DND-41 (cell line): ENCODE measurements around the gene KLF5.

Source experiments
- ATAC-seq: fragments of 200-7000 bp; cut with Tn5 transposase; 3 replicates; pipeline ENCODE4 v1.9.1; 2021; ENCODE audit warnings: low read depth; ENCODE audit not compliant: insufficient read depth
- DNase-seq: peaks from one replicate; pipeline ENCODE4 v3.0.0-alpha.2; 2020
- H2AFZ ChIP-seq: 2 replicates; pipeline ENCODE4 v1.6.0; 2012; ENCODE audit warnings: low read depth, low read length
- H3K27ac ChIP-seq: 2 replicates; pipeline ENCODE4 v1.5.1; 2012; ENCODE audit warnings: low read length, inconsistent platforms
- H3K27me3 ChIP-seq: fragments of 200-600 bp; sonication (generic); 2 replicates; pipeline ENCODE4 v1.6.0; 2012; ENCODE audit warnings: low read length, mild to moderate bottlenecking, inconsistent platforms; ENCODE audit not compliant: insufficient read depth, poor library complexity
- H3K36me3 ChIP-seq: 2 replicates; pipeline ENCODE4 v1.5.1; 2012; ENCODE audit warnings: low read length, inconsistent platforms; ENCODE audit not compliant: insufficient read depth
- H3K4me1 ChIP-seq: 2 replicates; pipeline ENCODE4 v1.5.1; 2012; ENCODE audit warnings: mild to moderate bottlenecking, low read length; ENCODE audit not compliant: insufficient read depth
- H3K4me2 ChIP-seq: 2 replicates; pipeline ENCODE4 v1.6.0; 2012; ENCODE audit warnings: mild to moderate bottlenecking, moderate library complexity, low read length, inconsistent platforms; ENCODE audit not compliant: insufficient read depth
- H3K4me3 ChIP-seq, 2 experiments: fragments of 200-600 bp in 1 of 2; shearing (Covaris generic) in 1 of 2; 2 replicates each; pipeline ENCODE4 v1.5.1; 2012 to 2016; ENCODE audit warnings: inconsistent platforms in 2 of 2, low read length in 2 of 2, mild to moderate bottlenecking in 2 of 2, low read depth in 1 of 2, moderate library complexity in 1 of 2
- H3K79me2 ChIP-seq: 2 replicates; pipeline ENCODE4 v1.6.0; 2012; ENCODE audit warnings: low read length, inconsistent platforms; ENCODE audit not compliant: insufficient read depth
- H3K9ac ChIP-seq: 2 replicates; pipeline ENCODE4 v1.6.0; 2012; ENCODE audit warnings: low read depth, mild to moderate bottlenecking, inconsistent platforms, low read length, moderate library complexity
- H3K9me3 ChIP-seq: 2 replicates; pipeline ENCODE4 v1.5.1; 2012; ENCODE audit warnings: low read length, moderate library complexity, mild to moderate bottlenecking, inconsistent platforms; ENCODE audit not compliant: insufficient read depth, severe bottlenecking
- H4K20me1 ChIP-seq: 2 replicates; pipeline ENCODE4 v1.6.0; 2012; ENCODE audit warnings: low read length; ENCODE audit not compliant: insufficient read depth
- EZH2 ChIP-seq: IDR thresholded peaks from 3 replicates; pipeline ENCODE4 v1.6.1; 2012; ENCODE audit warnings: borderline replicate concordance, low read depth, mild to moderate bottlenecking, moderate library complexity, low read length, inconsistent platforms; ENCODE audit not compliant: severe bottlenecking
- TF ChIP-seq, protein P1 (sequence below): IDR thresholded peaks from 2 replicates; pipeline ENCODE4 v1.5.1; 2012; ENCODE audit warnings: borderline replicate concordance, low read length, moderate library complexity, mild to moderate bottlenecking; ENCODE audit not compliant: poor library complexity, severe bottlenecking; ENCODE audit errors: extremely low read depth

Gene KLF5

DNA sequence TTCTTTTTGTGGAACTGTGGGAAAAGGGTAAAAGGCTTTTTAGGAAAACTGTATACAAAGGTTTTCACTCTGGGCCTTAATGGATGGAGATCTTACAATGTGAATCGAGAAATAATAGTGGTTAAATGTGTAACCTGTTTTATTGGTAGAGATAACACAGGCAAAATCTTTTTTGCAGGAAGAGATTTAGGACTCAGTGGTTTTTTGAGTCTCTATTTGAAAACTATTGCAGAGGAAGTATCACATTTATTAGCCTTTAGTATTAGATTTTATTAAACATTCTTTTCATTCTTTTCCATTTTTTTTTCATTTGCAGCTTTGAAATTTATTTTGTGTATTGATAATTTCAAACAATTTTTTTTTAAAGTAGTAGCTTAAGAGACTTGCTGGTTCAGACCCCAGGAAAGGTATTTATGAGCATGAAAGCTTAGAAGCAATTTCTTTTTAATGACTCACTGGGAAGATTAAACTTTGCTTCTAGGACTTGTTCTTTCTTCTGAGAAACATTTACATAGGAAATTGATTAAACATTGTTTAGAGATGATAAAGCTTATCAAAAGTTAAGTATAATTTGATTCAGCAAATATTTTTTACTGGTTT lies 10.5 kb downstream of the KLF5 start:
- Histone ChIP-seq H3K36me3 (no peaks in the 10 kb centered on the region), H3K27ac (no peak overlapping the region), H3K4me2 (no peak overlapping the region), H3K9me3 (no peaks in the 10 kb centered on the region), H3K27me3 (no peaks in the 10 kb centered on the region), H3K9ac (no peak overlapping the region), H4K20me1 (no peaks in the 10 kb centered on the region; the same call in 1 of the 2 replicates), H3K4me3 (no peak overlapping the region), H2AFZ (no peak overlapping the region), H3K79me2 (no peaks in the 10 kb centered on the region), H3K4me1 (no peaks in the 10 kb centered on the region)
- DNase-seq, result no peak
- no peak for ATAC-seq
- TF ChIP-seq, protein P1, sequence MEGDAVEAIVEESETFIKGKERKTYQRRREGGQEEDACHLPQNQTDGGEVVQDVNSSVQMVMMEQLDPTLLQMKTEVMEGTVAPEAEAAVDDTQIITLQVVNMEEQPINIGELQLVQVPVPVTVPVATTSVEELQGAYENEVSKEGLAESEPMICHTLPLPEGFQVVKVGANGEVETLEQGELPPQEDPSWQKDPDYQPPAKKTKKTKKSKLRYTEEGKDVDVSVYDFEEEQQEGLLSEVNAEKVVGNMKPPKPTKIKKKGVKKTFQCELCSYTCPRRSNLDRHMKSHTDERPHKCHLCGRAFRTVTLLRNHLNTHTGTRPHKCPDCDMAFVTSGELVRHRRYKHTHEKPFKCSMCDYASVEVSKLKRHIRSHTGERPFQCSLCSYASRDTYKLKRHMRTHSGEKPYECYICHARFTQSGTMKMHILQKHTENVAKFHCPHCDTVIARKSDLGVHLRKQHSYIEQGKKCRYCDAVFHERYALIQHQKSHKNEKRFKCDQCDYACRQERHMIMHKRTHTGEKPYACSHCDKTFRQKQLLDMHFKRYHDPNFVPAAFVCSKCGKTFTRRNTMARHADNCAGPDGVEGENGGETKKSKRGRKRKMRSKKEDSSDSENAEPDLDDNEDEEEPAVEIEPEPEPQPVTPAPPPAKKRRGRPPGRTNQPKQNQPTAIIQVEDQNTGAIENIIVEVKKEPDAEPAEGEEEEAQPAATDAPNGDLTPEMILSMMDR, result no peak

DNA sequence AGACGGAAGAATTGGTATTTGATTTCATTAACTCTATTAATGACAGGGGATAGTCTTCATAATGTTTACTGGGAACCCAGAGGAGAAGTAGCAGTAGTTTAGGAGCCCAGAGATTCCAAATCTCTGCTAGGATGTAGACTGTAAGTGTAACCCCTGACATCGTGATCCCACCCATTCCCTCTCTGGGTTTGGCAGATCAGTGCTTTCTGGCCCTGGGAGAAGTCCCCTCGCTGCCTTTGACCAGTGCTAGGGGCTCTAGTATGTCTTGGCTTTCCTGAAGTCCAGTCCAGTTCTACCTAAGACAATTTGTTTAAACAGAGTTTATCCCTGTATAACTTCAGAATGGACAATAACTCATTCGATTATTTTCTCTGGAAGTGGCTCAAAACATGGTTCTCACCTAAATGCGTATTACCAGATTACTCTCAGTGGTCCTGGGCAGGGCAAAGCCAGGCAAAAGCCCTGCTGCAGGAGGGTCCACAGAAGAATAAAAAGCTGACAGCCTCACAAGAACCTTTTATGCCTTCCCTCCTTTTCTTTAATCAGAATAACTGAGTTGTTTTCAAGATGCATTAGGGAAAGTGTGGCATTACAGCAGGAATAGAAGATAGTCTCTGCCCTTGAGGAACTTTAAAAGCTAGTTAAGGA lies 11.8 kb downstream of the KLF5 start:
- Histone ChIP-seq H3K36me3 (0 out of 2 replicates have a peak, but pooled peaks cover under 1% of the 10 kb centered on the region), H3K79me2 (no peaks in the 10 kb centered on the region), H3K4me3 (no peak overlapping the region), H3K27ac (no peak overlapping the region), H3K9me3 (no peaks in the 10 kb centered on the region), H3K4me2 (no peak overlapping the region), H2AFZ (no peak overlapping the region), H3K4me1 (no peaks in the 10 kb centered on the region), H3K9ac (no peak overlapping the region), H3K27me3 (no peaks in the 10 kb centered on the region), H4K20me1 (no peaks in the 10 kb centered on the region; the same call in 1 of the 2 replicates)
- TF ChIP-seq, protein P1, result no peak
- no peak for TF ChIP-seq EZH2
- ATAC-seq, result no peak
- DNase-seq, result no peak

DNA sequence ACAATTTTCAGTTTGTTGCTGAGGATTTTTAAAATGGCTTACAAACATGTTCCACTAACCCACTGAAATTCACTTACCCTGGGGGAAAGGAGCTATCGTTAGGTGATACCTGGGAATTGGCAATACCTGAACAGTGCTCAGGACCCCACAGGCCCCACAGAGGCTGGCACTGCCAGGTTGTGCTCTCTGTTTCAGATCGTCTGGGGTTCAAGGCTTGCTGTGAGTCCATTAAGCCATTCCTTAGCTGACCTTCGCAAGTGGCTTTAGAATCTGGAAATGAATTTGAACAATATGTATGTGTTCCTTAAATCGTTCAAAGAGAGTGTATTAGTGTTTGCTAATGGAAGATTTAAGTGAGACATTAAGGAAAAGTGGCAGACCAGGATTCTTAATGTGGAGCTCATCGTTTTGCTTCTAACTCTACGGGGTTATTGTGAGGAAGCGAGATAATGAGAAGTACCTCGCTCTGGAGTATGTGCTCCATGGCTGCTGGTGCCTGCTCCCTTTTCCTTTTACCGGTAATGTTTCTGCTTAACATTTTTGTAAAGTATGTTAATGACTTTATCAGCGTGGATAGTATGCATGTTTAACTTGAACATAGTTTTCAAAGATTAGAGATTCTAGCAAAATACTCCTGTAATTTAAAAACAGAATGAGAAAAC lies 13.6 kb downstream of the KLF5 start:
- Histone ChIP-seq H4K20me1 (no peaks in the 10 kb centered on the region; the same call in 1 of the 2 replicates), H3K4me1 (no peaks in the 10 kb centered on the region), H3K36me3 (0 out of 2 replicates have a peak, but pooled peaks cover 4% of the 10 kb centered on the region), H2AFZ (no peak overlapping the region), H3K4me3 (no peak overlapping the region), H3K9ac (no peak overlapping the region), H3K4me2 (no peak overlapping the region), H3K79me2 (no peaks in the 10 kb centered on the region), H3K27me3 (no peaks in the 10 kb centered on the region), H3K9me3 (no peaks in the 10 kb centered on the region), H3K27ac (no peak overlapping the region)
- ATAC-seq (no peak), DNase-seq (no peak)
- TF ChIP-seq, protein P1, result no peak
- no peak for TF ChIP-seq EZH2
